Stomach (tissue), 9 donors: ENCODE results near the gene CYP2C9. TPM values are rescaled to one million over a fixed set of nuclear protein-coding genes. Genes with fewer than 3 reads are reported as not detected.

Experiments used
- DNase-seq, 2 donors: peaks; one replicate each; pipeline versions ENCODE4 v3.0.0 to v3.0.0-alpha.2; 2013 to 2019
- H3K27ac ChIP-seq, 5 donors: fragments of 200-600 bp in 4 of 5; sonication (generic) in 4 of 5; one replicate each; pipeline ENCODE4 v1.5.1; 2013 to 2019; ENCODE audit warnings: mild to moderate bottlenecking in 1 of 5, moderate library complexity in 1 of 5
- H3K27me3 ChIP-seq, 3 donors: fragments of 200-600 bp; sonication (generic); one replicate each; pipeline ENCODE4 v1.5.1; 2017 to 2019; ENCODE audit warnings: mixed run types in 1 of 3
- H3K36me3 ChIP-seq, 4 donors: fragments of 200-600 bp; sonication (generic); 1 replicate in 3 of 4; 2 replicates in 1 of 4; pipeline ENCODE4 v1.5.1; 2016 to 2019
- H3K4me1 ChIP-seq, 4 donors: fragments of 200-600 bp; sonication (generic); one replicate each; pipeline ENCODE4 v1.5.1; 2016 to 2019
- H3K4me3 ChIP-seq, 4 donors: fragments of 200-600 bp; sonication (generic) in 3 of 4; one replicate each; pipeline ENCODE4 v1.5.1; 2016 to 2019; ENCODE audit warnings: mild to moderate bottlenecking in 1 of 4
- H3K9me3 ChIP-seq, 4 donors: fragments of 200-600 bp; sonication (generic); one replicate each; pipeline ENCODE4 v1.5.1; 2016 to 2019
- CTCF ChIP-seq, 7 experiments: fragments of 450-650 bp in 4 of 7; fragments of 200-600 bp in 3 of 7; sonication (generic) in 3 of 7; IDR thresholded peaks; one replicate each; pipeline ENCODE4 v1.5.1; 2016 to 2019; ENCODE audit warnings: antibody characterized with exemption in 7 of 7, control low read depth in 2 of 7, mild to moderate bottlenecking in 1 of 7
- EP300 ChIP-seq: sonication (generic); formaldehyde crosslinking; IDR thresholded peaks from one replicate; pipeline ENCODE4 v1.6.1; 2017; ENCODE audit warnings: antibody characterized with exemption
- POLR2A ChIP-seq, 4 donors: fragments of 450-650 bp; IDR thresholded peaks; one replicate each; pipeline ENCODE4 v1.6.1; 2016; ENCODE audit warnings: antibody characterized with exemption in 4 of 4, control low read depth in 2 of 4, mild to moderate bottlenecking in 1 of 4, moderate library complexity in 1 of 4
- POLR2AphosphoS5 ChIP-seq, 3 donors: sonication (generic); formaldehyde crosslinking; IDR thresholded peaks; one replicate each; pipeline ENCODE4 v1.6.1; 2016; ENCODE audit warnings: antibody characterized with exemption in 3 of 3
- WGBS, 5 donors: extraction: QIAGEN DNeasy Blood & Tissue Kit in 3 of 5; methylation state at CpG; one replicate each; pipeline versions ENCODE4 v1.1.5 to v1.1.7; 2013 to 2018; 5-methylcytosine and 5-hydroxymethylcytosine counted together
- intact Hi-C: fragments of 100-400 bp; cut with DNase I; formaldehyde crosslinking; loops from one replicate; pipeline ENCODE4 v1.15.1; 2023; ENCODE audit warnings: low total_unique reads
- polyA plus RNA-seq, 3 donors: library from polyadenylated mRNA; stranded (reverse); fragments of 200-250 nt; gene quantifications; one replicate each; pipeline ENCODE4 v1.2.3, GENCODE V29; 2013
- small RNA-seq, 4 donors: library from RNA; depleted of rRNA; stranded (forward); fragments of <200 nt; gene quantifications; one replicate each; pipeline ENCODE3, GENCODE V24; 2016
- total RNA-seq, 5 donors: library from RNA; depleted of rRNA; stranded (reverse); fragments of >200 nt; gene quantifications; one replicate each; pipeline versions ENCODE4 v1.1.0 to v1.2.3, GENCODE V29; 2014 to 2016
- donor health status: healthy with polysubstance abuse.
- donor health status: Bipolar disorder and iron deficiency.
- donor health status: healthy.

The CYP2C9 gene
- total and polyA plus RNA-seq, 8 donors: 0.75 to 176 (median 54.9) TPM; not detected in 1

GRCh38 chr10:95034401-95034800 lies 95.9 kb downstream of the CYP2C9 start:
- Histone ChIP-seq H3K4me1 (peaks cover 0 to 11% (median 6%) of the 10 kb centered on the region in 4 donors), H3K27me3 (no peaks in the 10 kb centered on the region), H3K36me3 (no peaks in the 10 kb centered on the region), H3K27ac (no peak overlapping the region), H3K4me3 (no peak overlapping the region), H3K9me3 (peaks cover 0 to 5% (median 2%) of the 10 kb centered on the region in 4 donors)
- no peak for DNase-seq
- no peak for TF ChIP-seq POLR2A (IDR thresholded peaks at IDR 0.05)
- TF ChIP-seq POLR2AphosphoS5 (IDR thresholded peaks at IDR 0.05): no peak
- TF ChIP-seq CTCF (IDR thresholded peaks at IDR 0.05): no peak
- TF ChIP-seq EP300: no peak
- WGBS, 5 donors: 32 to 64% (median 50%) methylated on average over 4 of the region's 4 CpGs
- intact Hi-C loops: no loop called here

GRCh38 chr10:95035332-95036295 lies 97.2 kb downstream of the CYP2C9 start:
- DNase-seq: peak in 1 of 2 donors; percentile 79
- Histone ChIP-seq H3K4me3 (no peak overlapping the region), H3K27ac (no peak overlapping the region), H3K27me3 (no peaks in the 10 kb centered on the region), H3K4me1 (peaks cover 0 to 11% (median 6%) of the 10 kb centered on the region in 4 donors), H3K9me3 (peaks cover 0 to 3% (median 0%) of the 10 kb centered on the region in 4 donors), H3K36me3 (no peaks in the 10 kb centered on the region)
- intact Hi-C loops: no loop called here
- 23 to 45% (median 34%) methylated on average over 4 of the region's 4 CpGs for WGBS, 5 donors
- TF ChIP-seq POLR2AphosphoS5 (IDR thresholded peaks at IDR 0.05) (peak in 1 of 3 donors; percentile 11), CTCF (IDR thresholded peaks at IDR 0.05) (no peak)

GRCh38 chr10:95039281-95039680 lies 100.8 kb downstream of the CYP2C9 start:
- TF ChIP-seq EP300 (no peak), POLR2AphosphoS5 (IDR thresholded peaks at IDR 0.05) (no peak), CTCF (IDR thresholded peaks at IDR 0.05) (no peak), POLR2A (IDR thresholded peaks at IDR 0.05) (no peak)
- 77 to 89% (median 87%) methylated on average over 2 of the region's 2 CpGs for WGBS, 5 donors
- no peak for DNase-seq
- no peaks in the 10 kb centered on the region for H3K9me3 ChIP-seq
- H3K4me3 ChIP-seq: no peak overlapping the region
- no peaks in the 10 kb centered on the region for H3K27me3 ChIP-seq
- no peak overlapping the region for H3K27ac ChIP-seq
- peaks cover 0 to 3% (median 1%) of the 10 kb centered on the region in 4 donors for H3K4me1 ChIP-seq
- intact Hi-C loops: no loop called here
- no peaks in the 10 kb centered on the region for H3K36me3 ChIP-seq

Small RNA genes within 50 kb of the gene (small RNA-seq; reads per million reads assigned to genes)
- gene CYP2C60P: 0 reads per million in 4 donors

Other genes with a start within 250 kb of the CYP2C9 start
- 100 to 1,000 TPM in 1 of 5 donors, 10 to 100 TPM in 3, under 1 TPM in 1; 0.89 to 135 (median 33.8) TPM for gene CYP2C19, start 176.0 kb upstream of the CYP2C9 start, total RNA-seq
- gene CYP2C19, start 176.0 kb upstream of the CYP2C9 start, polyA plus RNA-seq: under 1 TPM; 0.31 to 0.46 (median 0.33) TPM
- 1 to 10 TPM in 3 of 5 donors, not detected in 2; 1.1 to 5.8 (median 3.5) TPM for gene CYP2C8, start 130.8 kb downstream of the CYP2C9 start, total RNA-seq
- 1 to 10 TPM; 1.4 to 5.7 (median 1.8) TPM for gene CYP2C8, start 130.8 kb downstream of the CYP2C9 start, polyA plus RNA-seq